PC-9 (cell line): Measurements from ENCODE around the gene KCNJ15.

Experiments
- CTCF ChIP-seq: fragments of 200-600 bp; sonication (generic); conservative IDR thresholded peaks from 2 replicates; pipeline ENCODE4 v1.6.1; 2017; ENCODE audit warnings: mixed run types, antibody characterized with exemption, mild to moderate bottlenecking, moderate library complexity
- EZH2 ChIP-seq: fragments of 200-600 bp; sonication (generic); IDR thresholded peaks from 2 replicates; pipeline ENCODE4 v1.8.0; 2017; ENCODE audit warnings: antibody characterized with exemption, low read depth

DNA sequence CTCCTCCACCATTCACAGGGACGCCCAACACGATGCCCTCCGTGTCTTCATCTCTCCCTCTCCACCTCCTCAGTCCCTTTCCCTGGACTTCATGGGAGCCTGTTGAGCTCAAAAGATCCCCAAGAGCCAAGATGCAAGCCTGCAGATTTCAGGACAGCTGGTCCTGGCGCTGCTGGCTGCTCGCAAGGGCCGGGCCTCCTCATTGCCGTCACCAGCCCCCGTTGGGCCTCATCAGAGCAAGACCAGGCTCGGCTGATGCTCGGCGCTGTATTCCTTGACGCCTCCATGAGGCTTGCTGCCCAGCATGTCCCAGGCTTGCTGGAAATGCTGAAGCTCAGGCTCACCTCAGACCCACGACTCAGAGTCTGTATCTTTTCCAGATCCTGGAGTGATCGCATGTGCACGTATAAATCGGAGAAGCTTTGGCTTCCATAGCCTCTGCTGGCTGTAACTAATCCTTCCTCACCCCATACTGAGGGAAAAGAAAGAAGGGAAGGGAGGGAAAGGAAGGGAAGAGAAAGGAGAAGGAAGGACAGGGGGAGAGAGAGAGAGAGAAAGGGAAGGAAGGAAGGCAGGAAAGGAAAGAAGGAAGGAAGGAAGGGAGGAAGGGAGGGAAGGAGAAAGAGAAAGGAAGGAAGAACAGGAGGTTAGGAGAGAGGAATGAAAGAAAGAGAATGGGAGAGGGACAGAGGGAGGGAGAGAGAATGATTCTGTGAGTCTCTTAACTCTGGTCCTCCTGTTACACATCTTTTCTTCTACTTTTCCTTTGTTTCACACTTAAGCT is 94.6 kb downstream of the KCNJ15 start:
- TF ChIP-seq CTCF (no peak), EZH2 (no peak)
